CD14-positive monocyte (primary cell): ENCODE measurements around the gene IDS. TPM values are rescaled to one million over a fixed set of nuclear protein-coding genes. Genes with fewer than 3 reads are reported as not detected.

ENCODE experiments used
- DNase-seq, 3 donors: peaks; one replicate each; pipeline ENCODE4 v3.0.0-alpha.2; 2011 to 2022
- H2AFZ ChIP-seq: 2 replicates; pipeline ENCODE4 v1.6.0; 2012; ENCODE audit warnings: mild to moderate bottlenecking, low read depth, low read length, inconsistent platforms; ENCODE audit not compliant: insufficient read depth, poor library complexity, severe bottlenecking
- H3K27ac ChIP-seq, 2 donors: 1 replicate in 1 of 2; 2 replicates in 1 of 2; pipeline ENCODE4 v1.5.1; 2012 to 2013; ENCODE audit warnings: low read length in 2 of 2, control low read depth in 1 of 2, inconsistent platforms in 1 of 2, low read depth in 1 of 2, mild to moderate bottlenecking in 1 of 2
- H3K27me3 ChIP-seq, 2 donors: one replicate each; pipeline versions ENCODE4 v1.6.0 to v1.6.1; 2011 to 2013; ENCODE audit warnings: low read length in 2 of 2; ENCODE audit not compliant: control insufficient read depth in 2 of 2, insufficient read depth in 2 of 2
- H3K36me3 ChIP-seq, 2 donors: replicated peaks in 1 of 2; 1 replicate in 1 of 2; 2 replicates in 1 of 2; pipeline versions ENCODE4 v1.5.1 to v1.6.1; 2012 to 2013; ENCODE audit warnings: low read length in 2 of 2, control low read depth in 1 of 2, inconsistent platforms in 1 of 2, mild to moderate bottlenecking in 1 of 2; ENCODE audit not compliant: insufficient read depth in 2 of 2, control insufficient read depth in 1 of 2
- H3K4me1 ChIP-seq, 2 donors: 1 replicate in 1 of 2; 2 replicates in 1 of 2; pipeline versions ENCODE4 v1.5.1 to v1.6.1; 2012 to 2013; ENCODE audit warnings: low read length in 2 of 2, control low read depth in 1 of 2, inconsistent platforms in 1 of 2, mild to moderate bottlenecking in 1 of 2, moderate library complexity in 1 of 2; ENCODE audit not compliant: insufficient read depth in 2 of 2, control insufficient read depth in 1 of 2
- H3K4me2 ChIP-seq: replicated peaks from 2 replicates; pipeline ENCODE3; 2012; ENCODE audit warnings: low read length, moderate library complexity, mild to moderate bottlenecking; ENCODE audit not compliant: poor library complexity, severe bottlenecking; ENCODE audit errors: extremely low read depth
- H3K4me3 ChIP-seq, 3 experiments: fragments of 200-600 bp in 1 of 3; sonication (generic) in 1 of 3; replicated peaks in 1 of 3; 1 replicate in 2 of 3; 2 replicates in 1 of 3; pipeline ENCODE4 v1.5.1; 2011 to 2013; ENCODE audit warnings: low read length in 3 of 3, mild to moderate bottlenecking in 3 of 3, control low read depth in 2 of 3, low read depth in 2 of 3, inconsistent platforms in 1 of 3, moderate library complexity in 1 of 3
- H3K79me2 ChIP-seq: 2 replicates; pipeline ENCODE4 v1.6.0; 2012; ENCODE audit warnings: mild to moderate bottlenecking, control low read depth, inconsistent platforms, low read length, moderate library complexity; ENCODE audit not compliant: insufficient read depth
- H3K9ac ChIP-seq: 2 replicates; pipeline ENCODE4 v1.6.0; 2017; ENCODE audit warnings: low read length, mild to moderate bottlenecking; ENCODE audit not compliant: insufficient read depth, poor library complexity, severe bottlenecking
- H3K9me3 ChIP-seq, 2 donors: replicated peaks in 1 of 2; 1 replicate in 1 of 2; 2 replicates in 1 of 2; pipeline versions ENCODE4 v1.5.1 to v1.6.1; 2012 to 2013; ENCODE audit warnings: low read length in 2 of 2, control low read depth in 1 of 2; ENCODE audit not compliant: control insufficient read depth in 1 of 2, insufficient read depth in 1 of 2
- H4K20me1 ChIP-seq: 2 replicates; pipeline ENCODE4 v1.6.0; 2012; ENCODE audit warnings: mild to moderate bottlenecking, low read length, control low read depth, moderate library complexity; ENCODE audit not compliant: insufficient read depth
- H3K27ac Mint-ChIP-seq, 7 donors: one replicate each; pipeline ENCODE4 v1.8.0; 2020; ENCODE audit warnings: mild to moderate bottlenecking in 7 of 7, mixed read lengths in 7 of 7, moderate library complexity in 6 of 7, inconsistent platforms in 2 of 7
- H3K27me3 Mint-ChIP-seq, 3 donors: one replicate each; pipeline ENCODE4 v1.8.0; 2021 to 2022; ENCODE audit warnings: low read depth in 3 of 3, mild to moderate bottlenecking in 3 of 3, mixed read lengths in 3 of 3, moderate library complexity in 3 of 3, inconsistent platforms in 1 of 3
- H3K36me3 Mint-ChIP-seq, 2 donors: one replicate each; pipeline ENCODE4 v1.8.0; 2020; ENCODE audit warnings: mixed read lengths in 2 of 2, inconsistent platforms in 1 of 2, mild to moderate bottlenecking in 1 of 2
- H3K4me1 Mint-ChIP-seq: one replicate; pipeline ENCODE4 v1.8.0; 2020; ENCODE audit warnings: mild to moderate bottlenecking, mixed read lengths
- H3K4me3 Mint-ChIP-seq, 2 donors: one replicate each; pipeline ENCODE4 v1.8.0; 2020; ENCODE audit warnings: mild to moderate bottlenecking in 2 of 2, mixed read lengths in 2 of 2, moderate library complexity in 1 of 2
- H3K9me3 Mint-ChIP-seq, 7 donors: one replicate each; pipeline ENCODE4 v1.8.0; 2020 to 2022; ENCODE audit warnings: mixed read lengths in 7 of 7, mild to moderate bottlenecking in 6 of 7, moderate library complexity in 6 of 7, inconsistent platforms in 2 of 7
- CTCF ChIP-seq: fragments of 200-600 bp; IDR thresholded peaks from one replicate; pipeline ENCODE4 v1.8.0; 2022; ENCODE audit warnings: antibody characterized with exemption, mild to moderate bottlenecking
- whole genome bisulfite sequencing: methylation state at CpG from one replicate; pipeline ENCODE4 v1.1.5; 2013; ENCODE audit warnings: missing lambda C conversion rate; ENCODE audit not compliant: insufficient coverage; 5-methylcytosine and 5-hydroxymethylcytosine counted together
- intact Hi-C, 2 donors: fragments of 100-400 bp; cut with micrococcal nuclease; formaldehyde crosslinking; loops; one replicate each; pipeline versions ENCODE4 v1.15.0 to v1.15.1; 2023
- polyA plus RNA-seq, 3 donors: library from polyadenylated mRNA; depleted of rRNA in 1 of 3; unstranded in 2 of 3; stranded (reverse) in 1 of 3; fragments of 300-500 nt in 2 of 3; fragments of >200 nt in 1 of 3; fragmentation: Illumina TruSeq in 2 of 3; gene quantifications; 1 replicate in 2 of 3; 2 replicates in 1 of 3; pipeline ENCODE4 v1.2.3, GENCODE V29; 2012 to 2021

The IDS gene
- polyA plus RNA-seq, 3 donors: 79.5 to 113 (median 94.3) TPM

GRCh38 chrX:149461746-149462145 is 43.4 kb downstream of the IDS start:
- no peaks in the 10 kb centered on the region for H3K79me2 ChIP-seq
- Mint-ChIP-seq H3K4me1 (no peaks in the 10 kb centered on the region), H3K9me3 (peaks cover 0 to 2% (median 0%) of the 10 kb centered on the region in 7 donors), H3K27me3 (peaks cover 0 to 8% (median 2%) of the 10 kb centered on the region in 3 donors), H3K27ac (no peak overlapping the region), H3K4me3 (no peak overlapping the region), H3K36me3 (no peaks in the 10 kb centered on the region)
- H3K27ac ChIP-seq: no peak overlapping the region
- H3K4me1 ChIP-seq: no peaks in the 10 kb centered on the region
- H4K20me1 ChIP-seq: no peaks in the 10 kb centered on the region
- H3K9me3 ChIP-seq: no peaks in the 10 kb centered on the region
- intact Hi-C loops: no loop called here
- H2AFZ ChIP-seq: no peak overlapping the region
- no peak for TF ChIP-seq CTCF
- H3K36me3 ChIP-seq: no peaks in the 10 kb centered on the region
- no peak overlapping the region for H3K9ac ChIP-seq
- H3K4me3 ChIP-seq: no peak overlapping the region
- no CpG with 5 or more reads among the region's 3 CpGs for WGBS
- no peak overlapping the region for H3K4me2 ChIP-seq
- no peak for DNase-seq
- no peaks in the 10 kb centered on the region for H3K27me3 ChIP-seq

DNA sequence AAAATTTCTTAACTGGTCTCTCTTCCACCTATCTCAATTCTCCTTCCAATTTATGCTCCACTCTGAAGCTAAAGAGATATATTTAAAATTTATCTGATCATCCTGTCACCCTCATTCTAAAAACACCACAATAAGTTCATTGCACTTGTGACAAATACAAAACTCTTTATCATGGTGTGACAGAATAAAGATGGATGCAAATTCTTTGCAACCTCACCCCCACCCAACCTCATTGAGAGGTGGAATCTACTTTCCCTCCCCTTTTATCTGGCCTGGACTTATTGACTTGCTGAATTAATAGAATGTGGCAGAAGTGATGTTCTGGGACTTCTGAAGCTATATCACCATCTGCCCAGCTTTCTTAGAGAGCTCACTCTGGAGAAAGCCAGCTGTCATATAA is 46.5 kb downstream of the IDS start:
- no peaks in the 10 kb centered on the region for H3K4me1 Mint-ChIP-seq
- no peak for DNase-seq
- H3K4me3 Mint-ChIP-seq: no peak overlapping the region
- Histone ChIP-seq H3K4me1 (no peaks in the 10 kb centered on the region), H2AFZ (no peak overlapping the region), H3K9ac (no peak overlapping the region), H3K79me2 (no peaks in the 10 kb centered on the region), H3K27ac (no peak overlapping the region), H3K4me2 (no peak overlapping the region), H4K20me1 (no peaks in the 10 kb centered on the region), H3K4me3 (no peak overlapping the region), H3K36me3 (no peaks in the 10 kb centered on the region), H3K9me3 (no peaks in the 10 kb centered on the region), H3K27me3 (no peaks in the 10 kb centered on the region)
- no peak overlapping the region for H3K27ac Mint-ChIP-seq
- H3K27me3 Mint-ChIP-seq: peaks cover 0 to 6% (median 2%) of the 10 kb centered on the region in 3 donors
- intact Hi-C loops: no loop called here
- TF ChIP-seq CTCF: no peak
- H3K9me3 Mint-ChIP-seq: no peaks in the 10 kb centered on the region
- H3K36me3 Mint-ChIP-seq: no peaks in the 10 kb centered on the region
